ENCODE results near the gene NUBPL. TPM values are rescaled to one million over a fixed set of nuclear protein-coding genes. Genes with fewer than 3 reads are reported as not detected.

Gene NUBPL
- total RNA-seq, 1 donor: 12.1 TPM

GRCh38 chr14:31879661-31880348 is 318.6 kb downstream of the NUBPL start:
- H3K4me3 ChIP-seq (ENCODE audit: low read depth, low read length): no peak overlapping the region
- no peak for TF ChIP-seq CTCF (IDR thresholded peaks at IDR 0.05; ENCODE audit: insufficient read depth, low read depth, low read length)
- DNase-seq (ENCODE audit: low read depth): no peak

DNA sequence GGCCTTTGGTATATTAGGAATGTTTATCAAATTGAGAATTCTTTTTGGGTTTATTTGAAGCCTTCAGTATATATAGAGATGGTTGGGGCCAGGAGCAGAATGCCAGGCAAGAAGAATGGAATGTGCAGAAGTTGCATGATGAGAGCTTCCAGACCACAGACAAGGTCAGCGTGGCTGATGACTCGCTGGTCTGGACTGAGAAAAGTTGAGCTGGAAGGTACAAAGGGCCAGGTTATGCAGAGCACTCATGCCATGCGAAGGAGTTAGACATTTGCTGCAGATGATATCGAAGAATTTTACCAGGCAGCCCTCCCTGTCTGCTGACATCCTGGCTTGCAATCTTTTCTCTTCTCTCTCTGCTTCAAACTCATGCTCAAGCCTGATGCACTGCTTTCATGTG is 319.7 kb downstream of the NUBPL start:
- peak; percentile 86 for DNase-seq (ENCODE audit: low read depth)
- TF ChIP-seq CTCF (IDR thresholded peaks at IDR 0.05; ENCODE audit: insufficient read depth, low read depth, low read length): no peak
- H3K4me3 ChIP-seq (ENCODE audit: low read depth, low read length): no peak overlapping the region

DNA sequence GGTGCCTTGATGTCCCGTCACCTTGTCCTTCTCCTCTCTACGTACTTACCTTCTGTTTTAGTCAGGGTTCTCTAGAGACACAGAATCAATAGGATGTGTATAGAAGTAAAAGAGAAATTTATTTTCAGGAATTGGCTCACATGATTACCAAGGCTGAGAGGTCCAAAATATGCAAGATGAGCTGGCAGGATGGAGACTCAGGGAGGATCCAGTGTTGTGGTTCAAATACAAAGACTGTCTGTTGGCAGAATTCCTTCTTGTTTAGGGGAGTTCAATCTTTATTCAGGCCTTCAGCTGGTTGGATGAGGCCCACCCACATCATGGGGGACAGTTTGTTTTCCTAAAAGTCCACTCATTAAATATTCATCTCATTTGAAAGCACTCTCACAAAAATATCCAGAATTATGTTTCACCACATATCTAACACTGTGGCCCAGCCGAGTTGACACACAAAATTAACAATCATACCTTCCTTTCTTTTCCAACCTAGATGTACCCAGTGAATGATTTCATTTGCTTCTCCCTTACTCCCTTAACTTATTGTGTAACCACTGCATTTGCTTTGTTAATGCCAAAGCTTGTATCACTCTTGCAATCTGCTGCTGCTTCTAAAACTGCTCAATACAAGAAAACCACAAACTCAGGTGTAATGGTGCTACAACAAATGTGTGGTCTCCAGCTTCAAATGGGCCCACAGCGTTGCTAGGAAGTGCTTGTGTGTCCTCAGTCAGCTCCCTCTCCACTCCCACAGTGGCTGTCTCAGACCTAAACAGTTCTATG is 320.5 kb downstream of the NUBPL start:
- DNase-seq (ENCODE audit: low read depth): no peak
- H3K4me3 ChIP-seq (ENCODE audit: low read depth, low read length): no peak overlapping the region
- no peak for TF ChIP-seq CTCF (IDR thresholded peaks at IDR 0.05; ENCODE audit: insufficient read depth, low read depth, low read length)

DNA sequence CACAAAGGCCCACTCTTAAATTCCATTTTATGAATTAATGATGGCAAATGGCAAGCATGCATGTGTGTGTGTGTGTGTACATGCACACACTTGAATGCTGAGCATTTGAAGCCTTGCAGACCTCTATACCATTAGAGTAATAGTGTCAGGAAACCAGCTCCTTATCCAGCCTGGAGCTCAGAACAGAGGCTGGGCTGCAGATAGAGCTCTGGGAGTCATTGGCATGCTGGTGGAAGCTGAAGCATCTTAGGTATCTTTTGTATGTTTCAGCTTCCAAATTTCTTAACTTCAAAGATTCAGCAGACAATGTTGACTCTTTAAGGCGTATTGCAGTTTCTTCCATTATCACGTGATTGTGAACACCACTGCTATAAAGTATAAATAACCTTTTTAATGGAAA is 323.0 kb downstream of the NUBPL start:
- no peak overlapping the region for H3K4me3 ChIP-seq (ENCODE audit: low read depth, low read length)
- DNase-seq (ENCODE audit: low read depth): no peak
- TF ChIP-seq CTCF (IDR thresholded peaks at IDR 0.05; ENCODE audit: insufficient read depth, low read depth, low read length): no peak

DNA sequence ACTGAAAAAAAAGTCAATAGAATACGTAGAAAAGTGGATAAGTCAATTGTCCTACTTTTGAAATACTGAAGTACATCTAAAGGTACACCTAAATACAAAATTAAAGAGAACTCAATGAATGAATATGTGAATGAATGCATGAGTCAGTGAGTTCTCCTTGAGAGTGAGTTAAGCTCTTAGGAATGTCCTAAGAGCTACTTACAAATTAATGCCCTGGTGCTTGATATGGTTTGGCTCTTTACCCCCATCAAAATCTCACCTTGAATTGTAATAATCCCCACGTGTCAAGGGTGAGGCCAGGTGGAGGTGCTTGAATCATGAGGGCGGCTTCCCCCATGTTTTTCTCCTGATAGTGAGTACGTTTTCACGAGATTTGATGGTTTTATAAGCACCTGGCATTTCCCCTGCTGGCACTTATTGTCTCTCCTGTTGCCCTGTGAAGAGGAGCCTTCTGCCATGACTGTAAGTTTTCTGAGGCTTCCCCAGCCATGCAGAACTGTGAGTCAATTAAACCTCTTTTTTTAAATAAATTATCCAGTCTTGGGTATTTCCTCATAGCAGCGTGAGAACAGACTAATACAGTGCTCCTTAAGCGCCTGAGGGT is 323.7 kb downstream of the NUBPL start:
- no peak overlapping the region for H3K4me3 ChIP-seq (ENCODE audit: low read depth, low read length)
- no peak for DNase-seq (ENCODE audit: low read depth)
- no peak for TF ChIP-seq CTCF (IDR thresholded peaks at IDR 0.05; ENCODE audit: insufficient read depth, low read depth, low read length)

DNA sequence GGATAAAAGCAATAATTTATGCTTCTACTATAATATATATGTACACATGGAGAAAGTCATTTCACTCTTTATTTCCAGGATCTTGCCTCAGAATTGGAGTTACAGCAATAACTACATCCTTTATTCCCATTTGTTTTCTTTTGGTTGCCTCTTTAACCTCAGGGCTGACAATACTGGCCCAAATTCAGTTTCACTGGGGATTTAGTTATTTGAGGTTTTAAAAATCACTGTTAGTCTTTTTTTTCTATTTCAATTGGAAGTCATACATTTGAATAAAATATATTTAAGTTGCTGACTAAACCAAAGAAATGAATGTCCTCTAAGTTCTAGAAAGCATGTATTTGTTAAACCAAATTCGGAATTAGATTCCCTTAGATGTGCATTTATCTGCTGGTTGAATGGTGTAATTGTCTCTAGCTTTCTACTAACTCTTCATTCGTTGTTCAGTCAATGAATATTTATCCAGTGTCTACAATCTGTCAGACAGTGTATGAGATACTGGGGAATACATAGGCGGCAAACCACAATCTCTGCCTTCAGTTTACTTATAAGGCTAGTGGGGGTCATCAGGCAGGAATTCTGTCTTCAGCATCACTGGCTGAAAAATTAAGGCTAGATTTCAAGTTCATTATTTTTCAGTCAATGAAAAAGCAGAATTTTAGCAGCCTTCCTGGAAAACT is 325.1 kb downstream of the NUBPL start:
- no peak for DNase-seq (ENCODE audit: low read depth)
- H3K4me3 ChIP-seq (ENCODE audit: low read depth, low read length): no peak overlapping the region
- no peak for TF ChIP-seq CTCF (IDR thresholded peaks at IDR 0.05; ENCODE audit: insufficient read depth, low read depth, low read length)

Measured in fibroblast of villous mesenchyme (primary cell).